GM11168 (cell line): Measurements from ENCODE around the gene LIMS2.

Experiments used
- in situ Hi-C: fragments of 300-500 bp; cut with MboI; formaldehyde crosslinking; loops from one replicate; pipeline ENCODE4 v1.12.0; 2022; ENCODE audit warnings: low sequenced_read_pairs; ENCODE audit not compliant: unreplicated experiment

Gene LIMS2, protein sequence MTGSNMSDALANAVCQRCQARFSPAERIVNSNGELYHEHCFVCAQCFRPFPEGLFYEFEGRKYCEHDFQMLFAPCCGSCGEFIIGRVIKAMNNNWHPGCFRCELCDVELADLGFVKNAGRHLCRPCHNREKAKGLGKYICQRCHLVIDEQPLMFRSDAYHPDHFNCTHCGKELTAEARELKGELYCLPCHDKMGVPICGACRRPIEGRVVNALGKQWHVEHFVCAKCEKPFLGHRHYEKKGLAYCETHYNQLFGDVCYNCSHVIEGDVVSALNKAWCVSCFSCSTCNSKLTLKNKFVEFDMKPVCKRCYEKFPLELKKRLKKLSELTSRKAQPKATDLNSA

GRCh38 chr2:127675331-127676261 lies at the start of gene LIMS2:
LIMS2 (minus strand) TSS chr2:127675530; CDS start chr2:127675024, 506 bp downstream.
- in situ Hi-C loops, result no loop called here

DNA sequence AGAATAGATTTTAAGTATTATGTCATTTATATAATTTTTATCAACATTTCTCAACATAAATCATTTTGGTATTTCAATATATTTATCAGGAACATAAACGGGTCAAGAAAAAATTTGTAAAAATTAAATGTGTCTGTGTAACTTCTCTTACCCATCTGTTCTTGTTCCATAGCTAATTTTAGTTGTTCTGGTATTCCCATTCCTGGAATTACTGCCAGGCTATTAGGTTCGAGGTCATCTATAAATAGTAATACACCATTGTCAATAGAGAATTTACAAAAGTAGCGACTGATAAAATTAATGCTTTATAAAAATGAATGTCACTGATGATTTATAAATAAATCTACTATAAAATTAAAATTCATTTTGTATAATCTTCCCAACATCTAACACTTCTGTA lies 47.5 kb upstream of the LIMS2 start:
- in situ Hi-C loops, result no loop called here

DNA sequence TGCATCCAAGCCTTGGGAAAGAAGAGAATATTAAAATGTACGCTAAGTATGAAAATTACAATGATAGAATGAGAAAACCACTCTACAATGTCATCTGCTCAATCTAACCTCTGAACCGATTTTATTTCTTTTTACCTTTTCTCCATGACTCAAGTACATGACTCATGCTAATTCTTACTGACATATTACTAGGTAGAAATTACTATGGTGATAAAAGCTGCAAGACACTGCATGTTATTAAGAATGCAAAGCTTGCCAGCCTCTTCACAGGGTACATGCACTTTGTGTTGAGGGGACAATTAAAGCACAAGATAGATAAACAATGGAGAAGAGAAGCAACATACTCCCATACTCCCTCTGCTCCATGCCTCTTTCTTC lies 46.6 kb upstream of the LIMS2 start:
- in situ Hi-C loops, result no loop called here

GRCh38 chr2:127721311-127721977 lies 46.1 kb upstream of the LIMS2 start:
- in situ Hi-C loops, result no loop called here

- in situ Hi-C loops, result no loop called here
Measured at GRCh38 chr2:127719301-127720218, 44.2 kb upstream of the LIMS2 start.

DNA sequence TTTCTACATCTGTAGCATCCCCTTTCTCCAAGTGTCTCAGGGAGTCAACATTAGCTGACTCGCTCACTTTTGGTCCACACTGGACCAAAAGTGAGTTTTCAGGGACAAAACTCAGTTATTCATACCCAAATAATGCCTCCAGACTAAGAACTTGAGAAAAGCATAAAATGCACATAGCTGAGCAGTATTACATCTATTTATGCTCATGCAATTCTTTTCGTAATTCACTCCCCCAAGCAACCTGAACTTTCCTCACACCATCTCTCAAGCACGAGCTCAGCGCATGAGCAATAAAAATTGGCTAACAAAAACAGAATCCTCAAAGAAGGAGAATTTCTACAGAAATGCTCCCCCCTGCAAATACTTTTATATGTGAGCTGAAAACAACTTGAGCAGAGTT lies 42.9 kb upstream of the LIMS2 start:
- in situ Hi-C loops, result no loop called here

DNA sequence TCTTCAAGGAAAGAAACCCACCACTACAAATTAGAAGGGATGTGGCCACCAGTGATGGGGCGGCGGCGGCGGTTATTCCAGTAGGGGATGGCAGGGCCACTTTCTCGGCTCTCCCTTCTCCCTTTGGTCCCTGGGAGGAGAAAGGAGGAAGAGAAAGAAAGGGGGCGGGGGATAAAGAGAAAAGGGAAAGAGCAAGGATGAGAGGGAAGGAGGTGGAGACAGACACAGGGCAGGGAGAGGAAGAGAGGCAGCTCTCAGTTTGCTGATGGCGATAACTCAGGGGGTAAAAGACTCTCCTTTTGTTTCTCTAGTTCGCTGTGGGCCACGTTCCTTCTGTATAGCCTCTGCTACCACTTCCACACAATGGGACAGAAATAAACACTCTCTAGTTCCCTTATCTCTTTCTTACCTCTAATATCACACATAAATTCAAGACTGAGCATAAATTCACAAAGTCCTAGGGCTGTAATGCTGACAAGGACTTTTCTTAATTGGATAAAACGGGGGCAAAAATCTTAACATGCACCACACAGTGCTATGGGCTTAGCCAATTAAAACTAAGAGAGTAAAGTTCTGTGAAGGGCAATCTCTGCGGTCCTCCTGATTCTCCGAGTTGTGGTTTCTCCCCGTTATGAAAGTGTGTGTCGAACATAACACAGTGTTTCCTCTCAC lies 40.6 kb upstream of the LIMS2 start:
- in situ Hi-C loops, result no loop called here

- in situ Hi-C loops, result no loop called here
Measured at GRCh38 chr2:127713562-127713961, 38.2 kb upstream of the LIMS2 start.

DNA sequence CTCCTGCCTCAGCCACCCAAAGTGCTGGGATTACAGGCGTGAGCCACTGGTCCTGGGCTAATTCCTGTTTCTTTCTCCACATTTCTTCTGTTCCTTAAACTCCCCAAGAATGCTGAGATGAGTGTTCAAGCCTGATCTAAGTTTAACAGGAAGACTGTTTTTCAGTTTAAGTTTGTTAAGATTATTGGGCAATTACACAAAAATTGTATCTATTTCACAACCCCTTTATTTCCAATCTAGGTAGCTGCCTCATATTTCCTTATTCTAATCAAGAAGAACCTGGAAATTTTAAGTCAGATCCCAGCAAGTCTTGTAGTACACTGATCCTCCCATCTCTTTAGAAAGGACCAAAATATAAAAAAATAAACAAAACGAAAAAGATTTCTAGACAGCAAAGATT lies 37.7 kb upstream of the LIMS2 start:
- in situ Hi-C loops, result no loop called here

DNA sequence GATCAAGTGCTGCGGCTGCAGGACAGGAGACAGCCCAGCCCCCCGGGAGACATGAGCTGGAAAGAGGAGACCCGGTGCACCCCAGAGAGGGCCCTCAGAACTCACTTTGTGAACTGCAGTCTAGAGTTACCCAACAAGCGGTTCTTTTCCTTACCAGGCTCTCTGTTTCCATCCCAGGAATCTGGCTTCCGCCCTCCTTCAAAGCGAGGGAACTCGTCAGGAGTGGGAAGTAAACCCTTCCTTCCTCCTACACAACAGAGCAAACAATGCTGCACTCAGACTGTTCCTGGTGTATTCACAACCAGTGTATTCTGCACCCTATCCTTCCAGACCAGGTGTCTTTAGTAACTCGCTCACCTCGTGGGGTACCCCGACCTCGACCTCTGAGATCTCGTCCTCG lies 34.0 kb upstream of the LIMS2 start:
- in situ Hi-C loops, result no loop called here

DNA sequence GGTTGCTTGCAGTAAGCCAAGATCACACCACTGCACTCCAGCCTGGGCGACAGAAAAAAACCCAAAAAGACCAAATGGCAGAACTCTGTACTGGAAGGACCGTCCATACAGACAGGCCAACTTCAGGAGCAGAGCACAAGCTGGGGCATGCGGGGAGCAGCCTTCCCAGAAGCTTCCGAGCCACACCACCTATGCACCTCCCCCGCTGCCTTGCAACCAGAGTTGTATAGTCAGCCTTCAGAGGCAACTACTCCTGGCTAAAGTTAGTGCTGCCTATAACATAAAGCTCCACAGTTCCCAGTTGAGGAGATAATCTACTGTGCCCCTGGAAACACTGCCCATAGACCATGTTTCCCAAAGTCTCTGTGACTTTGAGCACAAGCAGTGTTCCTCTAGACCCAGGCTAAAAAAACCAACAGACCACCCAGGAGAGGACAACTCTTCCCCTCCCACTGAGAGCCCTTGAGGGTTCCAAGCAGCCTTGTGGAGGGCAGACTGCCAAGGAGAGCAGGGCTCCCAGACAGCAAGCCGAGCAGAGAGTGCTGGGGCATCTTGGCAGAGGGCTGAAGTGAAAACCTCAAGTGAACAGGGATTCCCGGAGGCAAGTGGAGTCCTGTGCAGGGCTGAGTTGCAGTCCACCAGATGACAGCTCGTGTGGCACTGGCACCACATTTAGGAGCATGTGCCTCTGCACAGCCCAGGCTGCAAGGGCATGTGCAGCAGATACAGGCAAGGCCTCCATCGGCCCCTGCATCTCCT lies 32.7 kb upstream of the LIMS2 start:
- in situ Hi-C loops, result no loop called here

- in situ Hi-C loops, result no loop called here
Measured at GRCh38 chr2:127706215-127706990, 31.1 kb upstream of the LIMS2 start.

- in situ Hi-C loops, result no loop called here
Measured at GRCh38 chr2:127705391-127706065, 30.2 kb upstream of the LIMS2 start.

GRCh38 chr2:127704641-127705390 lies 29.5 kb upstream of the LIMS2 start:
- in situ Hi-C loops, result no loop called here

GRCh38 chr2:127703282-127703681 lies 28.0 kb upstream of the LIMS2 start:
- in situ Hi-C loops, result no loop called here

DNA sequence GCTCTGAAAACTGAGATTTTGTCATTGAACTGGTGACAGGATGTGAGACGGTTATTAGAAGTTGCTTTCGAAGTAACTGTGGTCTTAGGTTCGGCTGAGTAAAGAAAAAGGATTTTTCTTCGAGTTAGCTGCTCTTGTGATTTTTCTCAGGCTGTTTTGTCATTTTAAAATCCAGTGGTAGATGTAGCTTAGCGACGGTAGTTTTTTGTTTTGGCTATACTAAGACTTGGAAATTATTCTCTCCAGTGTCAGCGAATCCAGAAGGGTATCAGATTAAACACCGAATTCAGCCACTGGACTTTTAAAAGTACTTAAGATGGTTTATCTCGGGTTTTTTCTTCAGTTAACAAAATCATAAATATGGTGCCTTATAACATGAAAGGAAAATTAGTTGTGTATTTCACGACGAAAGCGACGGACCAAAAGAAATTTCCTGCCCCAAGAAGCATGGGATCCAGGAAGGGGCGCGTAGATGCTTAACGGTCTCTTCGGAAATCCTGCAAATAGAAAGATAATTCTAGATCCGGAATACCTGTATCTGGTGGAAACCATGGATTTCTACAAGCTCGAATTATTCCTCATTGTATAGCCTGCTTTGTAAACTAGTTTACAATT lies 27.2 kb upstream of the LIMS2 start:
- in situ Hi-C loops, result no loop called here
